Epithelial cell of prostate (primary cell): ENCODE measurements around the gene PRKG1.

Source experiments
- DNase-seq: peaks from one replicate; pipeline ENCODE4 v3.0.0-alpha.2; 2011; ENCODE audit warnings: low read depth, low spot score
- H3K27ac ChIP-seq: fragments of 450-650 bp; 2 replicates; pipeline ENCODE4 v1.5.1; 2017; ENCODE audit warnings: mild to moderate bottlenecking

Gene PRKG1

GRCh38 chr10:51920672-51921071 is 846.4 kb downstream of the PRKG1 start:
- no peak overlapping the region for H3K27ac ChIP-seq
- DNase-seq: no peak

- no peak overlapping the region for H3K27ac ChIP-seq
These were observed 850.1 kb downstream of the PRKG1 start for GRCh38 chr10:51924359-51924758.

GRCh38 chr10:51926337-51926736 is 852.0 kb downstream of the PRKG1 start:
- no peak overlapping the region for H3K27ac ChIP-seq
- DNase-seq: no peak

More at GRCh38 chr10:51924359-51924758, 850.1 kb downstream of the PRKG1 start:
- DNase-seq: no peak

- no peak overlapping the region for H3K27ac ChIP-seq
- DNase-seq: no peak
These were observed 853.9 kb downstream of the PRKG1 start for GRCh38 chr10:51928162-51928561.

GRCh38 chr10:51932530-51932929 is 858.2 kb downstream of the PRKG1 start:
- no peak for DNase-seq
- H3K27ac ChIP-seq: no peak overlapping the region

GRCh38 chr10:51934373-51934772 is 860.1 kb downstream of the PRKG1 start:
- no peak overlapping the region for H3K27ac ChIP-seq

GRCh38 chr10:51935341-51935740 is 861.1 kb downstream of the PRKG1 start:
- DNase-seq: no peak
- H3K27ac ChIP-seq: no peak overlapping the region

More at GRCh38 chr10:51934373-51934772, 860.1 kb downstream of the PRKG1 start:
- no peak for DNase-seq

- DNase-seq: no peak
- no peak overlapping the region for H3K27ac ChIP-seq
These were observed 863.2 kb downstream of the PRKG1 start for GRCh38 chr10:51937308-51938140.

- H3K27ac ChIP-seq: no peak overlapping the region
- no peak for DNase-seq
These were observed 876.2 kb downstream of the PRKG1 start for GRCh38 chr10:51950371-51950995.

GRCh38 chr10:51950996-51951555 is 876.8 kb downstream of the PRKG1 start:
- H3K27ac ChIP-seq: no peak overlapping the region
- DNase-seq: no peak

GRCh38 chr10:51951601-51952000 is 877.3 kb downstream of the PRKG1 start:
- no peak overlapping the region for H3K27ac ChIP-seq
- DNase-seq: no peak

GRCh38 chr10:51952056-51952455 is 877.8 kb downstream of the PRKG1 start:
- DNase-seq: no peak
- no peak overlapping the region for H3K27ac ChIP-seq

GRCh38 chr10:51955696-51956095 is 881.4 kb downstream of the PRKG1 start:
- H3K27ac ChIP-seq: no peak overlapping the region
- no peak for DNase-seq

- H3K27ac ChIP-seq: no peak overlapping the region
- DNase-seq: no peak
These were observed 882.5 kb downstream of the PRKG1 start for GRCh38 chr10:51956822-51957221.

- H3K27ac ChIP-seq: no peak overlapping the region
- DNase-seq: no peak
These were observed 886.2 kb downstream of the PRKG1 start for GRCh38 chr10:51960494-51960895.

GRCh38 chr10:51961401-51961800 is 887.1 kb downstream of the PRKG1 start:
- H3K27ac ChIP-seq: no peak overlapping the region
- DNase-seq: no peak

GRCh38 chr10:51964630-51965029 is 890.3 kb downstream of the PRKG1 start:
- no peak overlapping the region for H3K27ac ChIP-seq
- DNase-seq: no peak

- no peak overlapping the region for H3K27ac ChIP-seq
- no peak for DNase-seq
These were observed 891.2 kb downstream of the PRKG1 start for GRCh38 chr10:51965451-51965850.

GRCh38 chr10:51972733-51973346 is 898.6 kb downstream of the PRKG1 start:
- no peak for DNase-seq

GRCh38 chr10:51980752-51981151 is 906.5 kb downstream of the PRKG1 start:
- no peak for DNase-seq
- no peak overlapping the region for H3K27ac ChIP-seq

More at GRCh38 chr10:51972733-51973346, 898.6 kb downstream of the PRKG1 start:
- H3K27ac ChIP-seq: no peak overlapping the region

GRCh38 chr10:51981731-51982130 is 907.4 kb downstream of the PRKG1 start:
- no peak for DNase-seq
- no peak overlapping the region for H3K27ac ChIP-seq
